Bone marrow (tissue), 2 donors: Measurements from ENCODE around the gene LRP1B.
A peak's percentile ranks its signal among the peaks of the same experiment; 100 is the strongest.

ENCODE experiments used
- DNase-seq, 2 donors: peaks; one replicate each; lab custom pipeline; 2025; lab: John Stamatoyannopoulos, UW

The LRP1B gene

GRCh38 chr2:141591787-141592186, 539.0 kb downstream of the LRP1B start:
- DNase-seq, result no peak

- no peak for DNase-seq
Measured at GRCh38 chr2:141590620-141591019, 540.2 kb downstream of the LRP1B start.

GRCh38 chr2:141589314-141589713, 541.5 kb downstream of the LRP1B start:
- no peak for DNase-seq

GRCh38 chr2:141586985-141587384, 543.8 kb downstream of the LRP1B start:
- DNase-seq, result no peak

- DNase-seq, result no peak
Measured at GRCh38 chr2:141582213-141582612, 548.6 kb downstream of the LRP1B start.

GRCh38 chr2:141579071-141579470, 551.7 kb downstream of the LRP1B start:
- no peak for DNase-seq

GRCh38 chr2:141570474-141571131, 560.2 kb downstream of the LRP1B start:
- DNase-seq, result no peak

GRCh38 chr2:141569941-141570340, 560.9 kb downstream of the LRP1B start:
- DNase-seq, result no peak

GRCh38 chr2:141565597-141565996, 565.2 kb downstream of the LRP1B start:
- no peak for DNase-seq

- DNase-seq, result no peak
Measured at GRCh38 chr2:141560723-141561122, 570.1 kb downstream of the LRP1B start.

GRCh38 chr2:141557329-141558095, 573.3 kb downstream of the LRP1B start:
- DNase-seq, result no peak

GRCh38 chr2:141555876-141556470, 574.8 kb downstream of the LRP1B start:
- DNase-seq, result no peak

- peak in 1 of 2 donors; percentile 37 for DNase-seq
Measured at GRCh38 chr2:141554810-141555209, 576.0 kb downstream of the LRP1B start.

- peak in 1 of 2 donors; percentile 34 for DNase-seq
Measured at GRCh38 chr2:141534666-141535362, 596.0 kb downstream of the LRP1B start.

- no peak for DNase-seq
Measured at GRCh38 chr2:141529659-141530058, 601.2 kb downstream of the LRP1B start.

- DNase-seq, result no peak
Measured at GRCh38 chr2:141528990-141529389, 601.8 kb downstream of the LRP1B start.

- no peak for DNase-seq
Measured at GRCh38 chr2:141526760-141527159, 604.1 kb downstream of the LRP1B start.

- DNase-seq, result no peak
Measured at GRCh38 chr2:141524777-141525176, 606.0 kb downstream of the LRP1B start.

- DNase-seq, result no peak
Measured at GRCh38 chr2:141523199-141523598, 607.6 kb downstream of the LRP1B start.

- DNase-seq, result no peak
Measured at GRCh38 chr2:141522702-141523101, 608.1 kb downstream of the LRP1B start.

- DNase-seq, result no peak
Measured at GRCh38 chr2:141522048-141522447, 608.8 kb downstream of the LRP1B start.

GRCh38 chr2:141519906-141520305, 610.9 kb downstream of the LRP1B start:
- no peak for DNase-seq
